H9 (cell line): ENCODE data around the gene ANKRD36. TPM values are rescaled to one million over a fixed set of nuclear protein-coding genes. Genes with fewer than 3 reads are reported as not detected.
"Not testable (repeated sequence)": the region's sequence is repeated elsewhere in the genome, so short reads cannot be mapped to it uniquely, and the experiment has no call there.

ENCODE experiments used
- DNase-seq: peaks from one replicate; pipeline ENCODE4 v3.0.0-alpha.2; 2017
- H2AFZ ChIP-seq: one replicate; pipeline ENCODE4 v1.6.1; 2013; ENCODE audit warnings: mild to moderate bottlenecking, low read length, control low read depth, moderate library complexity
- H2AK5ac ChIP-seq: 2 replicates; pipeline ENCODE4 v1.6.1; 2013; ENCODE audit warnings: low read length, control low read depth, mixed read lengths; ENCODE audit not compliant: insufficient read length
- H2BK120ac ChIP-seq: one replicate; pipeline ENCODE4 v1.6.1; 2013; ENCODE audit warnings: low read depth, mild to moderate bottlenecking, low read length, control low read depth, inconsistent platforms; ENCODE audit not compliant: poor library complexity, severe bottlenecking
- H2BK12ac ChIP-seq: 2 replicates; pipeline ENCODE4 v1.6.1; 2013; ENCODE audit warnings: low read length, control low read depth, mixed read lengths, low read depth; ENCODE audit not compliant: insufficient read length
- H2BK15ac ChIP-seq: 2 replicates; pipeline ENCODE4 v1.6.1; 2013; ENCODE audit warnings: low read depth, low read length, control low read depth
- H2BK20ac ChIP-seq: one replicate; pipeline ENCODE4 v1.6.1; 2013; ENCODE audit warnings: low read depth, mild to moderate bottlenecking, low read length, control low read depth, inconsistent platforms; ENCODE audit not compliant: poor library complexity, severe bottlenecking
- H2BK5ac ChIP-seq: 2 replicates; pipeline ENCODE4 v1.6.1; 2013; ENCODE audit warnings: low read length, control low read depth, mixed read lengths; ENCODE audit not compliant: insufficient read length
- H3K14ac ChIP-seq: 2 replicates; pipeline ENCODE4 v1.6.1; 2013; ENCODE audit warnings: low read length, control low read depth; ENCODE audit not compliant: insufficient read depth
- H3K18ac ChIP-seq: 2 replicates; pipeline ENCODE4 v1.6.1; 2013; ENCODE audit warnings: low read depth, mild to moderate bottlenecking, mixed read lengths, low read length, control low read depth; ENCODE audit not compliant: insufficient read length
- H3K23ac ChIP-seq: 2 replicates; pipeline ENCODE4 v1.6.1; 2013; ENCODE audit warnings: low read length, control low read depth, mixed read lengths, low read depth; ENCODE audit not compliant: insufficient read length
- H3K23me2 ChIP-seq: 2 replicates; pipeline ENCODE4 v1.6.1; 2013; ENCODE audit warnings: low read depth, mild to moderate bottlenecking, mixed read lengths, low read length, control low read depth; ENCODE audit not compliant: insufficient read length, poor library complexity, severe bottlenecking
- H3K27ac ChIP-seq: 2 replicates; pipeline ENCODE4 v1.5.1; 2013; ENCODE audit warnings: low read length, control low read depth, mixed read lengths, low read depth; ENCODE audit not compliant: insufficient read length
- H3K27me3 ChIP-seq: 2 replicates; pipeline ENCODE4 v1.6.1; 2013; ENCODE audit warnings: low read length, control low read depth, inconsistent platforms; ENCODE audit not compliant: insufficient read depth
- H3K4ac ChIP-seq: 2 replicates; pipeline ENCODE4 v1.6.1; 2013; ENCODE audit warnings: low read depth, mild to moderate bottlenecking, control low read depth, inconsistent platforms, low read length, moderate library complexity
- H3K4me1 ChIP-seq: 2 replicates; pipeline ENCODE4 v1.6.1; 2013; ENCODE audit warnings: low read length, control low read depth, inconsistent platforms; ENCODE audit not compliant: insufficient read depth
- H3K4me2 ChIP-seq: 2 replicates; pipeline ENCODE4 v1.6.1; 2013; ENCODE audit warnings: low read length, control low read depth, mixed read lengths; ENCODE audit not compliant: insufficient read length, insufficient read depth
- H3K56ac ChIP-seq: 2 replicates; pipeline ENCODE4 v1.6.1; 2013; ENCODE audit warnings: low read depth, mild to moderate bottlenecking, mixed read lengths, low read length, control low read depth; ENCODE audit not compliant: insufficient read length
- H3K79me1 ChIP-seq: 2 replicates; pipeline ENCODE4 v1.6.1; 2013; ENCODE audit warnings: low read depth, mild to moderate bottlenecking, moderate library complexity, low read length, control low read depth, inconsistent platforms; ENCODE audit not compliant: insufficient read depth, poor library complexity, severe bottlenecking
- H3K79me2 ChIP-seq: 2 replicates; pipeline ENCODE4 v1.6.1; 2013; ENCODE audit warnings: low read length, control low read depth, inconsistent platforms; ENCODE audit not compliant: insufficient read depth
- H3K9ac ChIP-seq: 2 replicates; pipeline ENCODE4 v1.6.1; 2013; ENCODE audit warnings: low read length, control low read depth, mixed read lengths; ENCODE audit not compliant: insufficient read length; ENCODE audit errors: extremely low read depth
- H3K9me3 ChIP-seq: one replicate; pipeline ENCODE4 v1.6.1; 2013; ENCODE audit warnings: low read depth, low read length, inconsistent platforms; ENCODE audit not compliant: control insufficient read depth
- H3T11ph ChIP-seq: one replicate; pipeline ENCODE4 v1.6.1; 2013; ENCODE audit warnings: mild to moderate bottlenecking, low read length, control low read depth, inconsistent platforms
- H4K20me1 ChIP-seq: one replicate; pipeline ENCODE4 v1.6.1; 2013; ENCODE audit not compliant: control insufficient read depth, insufficient read length, insufficient read depth
- H4K5ac ChIP-seq: 2 replicates; pipeline ENCODE4 v1.6.1; 2013; ENCODE audit warnings: low read depth, mild to moderate bottlenecking, mixed read lengths, low read length, control low read depth; ENCODE audit not compliant: insufficient read length
- H4K8ac ChIP-seq: replicated peaks from 2 replicates; pipeline ENCODE4 v1.6.1; 2013; ENCODE audit warnings: low read length, control low read depth, mixed read lengths, low read depth; ENCODE audit not compliant: insufficient read length
- H4K91ac ChIP-seq: 2 replicates; pipeline ENCODE4 v1.6.1; 2013; ENCODE audit warnings: low read depth, mild to moderate bottlenecking, moderate library complexity, mixed read lengths, low read length, control low read depth; ENCODE audit not compliant: insufficient read length
- H3K27ac Mint-ChIP-seq, 3 experiments: 2 replicates in 2 of 3; 3 replicates in 1 of 3; pipeline ENCODE4 v1.8.0; 2020 to 2021; ENCODE audit warnings: mixed read lengths in 3 of 3, mild to moderate bottlenecking in 1 of 3, moderate library complexity in 1 of 3
- H3K27me3 Mint-ChIP-seq: 2 replicates; pipeline ENCODE4 v1.8.0; 2021; ENCODE audit warnings: low read depth, mild to moderate bottlenecking, moderate library complexity, mixed read lengths
- H3K36me3 Mint-ChIP-seq, 3 experiments: 2 replicates in 2 of 3; 3 replicates in 1 of 3; pipeline ENCODE4 v1.8.0; 2020 to 2021; ENCODE audit warnings: low read depth in 3 of 3, mixed read lengths in 3 of 3; ENCODE audit not compliant: insufficient read depth in 1 of 3
- H3K4me1 Mint-ChIP-seq, 2 experiments: 2 replicates each; pipeline ENCODE4 v1.8.0; 2020; ENCODE audit warnings: mixed read lengths in 2 of 2
- H3K4me3 Mint-ChIP-seq, 2 experiments: 2 replicates in 1 of 2; 3 replicates in 1 of 2; pipeline ENCODE4 v1.8.0; 2020 to 2021; ENCODE audit warnings: mild to moderate bottlenecking in 2 of 2, mixed read lengths in 2 of 2, moderate library complexity in 1 of 2
- H3K9me3 Mint-ChIP-seq, 2 experiments: 2 replicates in 1 of 2; 3 replicates in 1 of 2; pipeline ENCODE4 v1.8.0; 2020; ENCODE audit warnings: mild to moderate bottlenecking in 2 of 2, mixed read lengths in 2 of 2, moderate library complexity in 1 of 2
- WGBS: extraction: QIAGEN DNeasy Blood & Tissue Kit; methylation state at CpG from one replicate; pipeline ENCODE4 v1.1.7; 2013; ENCODE audit warnings: missing lambda C conversion rate, low lambda C conversion rate, mixed read lengths; ENCODE audit not compliant: insufficient read length; ENCODE audit errors: extremely low coverage; 5-methylcytosine and 5-hydroxymethylcytosine counted together
- total RNA-seq: library from RNA; stranded (reverse); gene quantifications from 2 replicates; pipeline ENCODE4 v1.2.1, GENCODE V29; 2021

Gene ANKRD36
- total RNA-seq, 1 experiment from 2014 or later: 9.8 TPM

DNA sequence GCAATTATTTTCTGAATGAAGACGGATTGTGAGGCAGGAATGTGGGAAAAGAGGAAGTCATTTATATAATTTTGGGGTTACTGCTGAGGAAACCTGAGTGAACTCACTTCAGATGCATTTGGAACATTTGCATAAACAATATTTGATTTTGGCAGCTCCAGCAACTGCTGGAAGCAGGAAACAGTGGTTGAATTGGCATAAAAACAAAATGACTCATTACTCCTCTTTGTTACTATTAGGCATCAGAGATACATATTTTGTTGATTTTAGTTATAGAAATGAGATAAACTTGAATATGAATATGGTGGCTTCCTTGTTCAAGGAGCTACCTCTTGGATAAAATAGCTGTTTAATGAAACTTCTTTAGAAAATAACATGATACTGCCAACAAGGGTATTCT, 82.4 kb downstream of the ANKRD36 start:
- H3K27me3 Mint-ChIP-seq, H3K4me2 ChIP-seq, H4K8ac ChIP-seq, H2BK20ac ChIP-seq, H4K91ac ChIP-seq, H3K4me3 Mint-ChIP-seq, H3K79me1 ChIP-seq, H3K4ac ChIP-seq, H3K79me2 ChIP-seq, H3K27me3 ChIP-seq, H2BK12ac ChIP-seq, H3K9ac ChIP-seq, H3K23ac ChIP-seq, H2AK5ac ChIP-seq, DNase-seq, H3K23me2 ChIP-seq, H3K27ac Mint-ChIP-seq, H3K27ac ChIP-seq, H3K9me3 ChIP-seq, H3K14ac ChIP-seq, H3K56ac ChIP-seq, H3T11ph ChIP-seq, H2BK5ac ChIP-seq, H3K9me3 Mint-ChIP-seq, H3K4me1 Mint-ChIP-seq, H3K4me1 ChIP-seq, H3K18ac ChIP-seq, H2BK15ac ChIP-seq, H2BK120ac ChIP-seq, H2AFZ ChIP-seq, H4K5ac ChIP-seq, H4K20me1 ChIP-seq: not testable (repeated sequence)
- peaks cover 2 to 22% (median 13%) of the 10 kb centered on the region in 3 experiments; a peak in 5 of 7 replicates for H3K36me3 Mint-ChIP-seq
- WGBS: no CpG with 5 or more reads among the region's 1 CpG

DNA sequence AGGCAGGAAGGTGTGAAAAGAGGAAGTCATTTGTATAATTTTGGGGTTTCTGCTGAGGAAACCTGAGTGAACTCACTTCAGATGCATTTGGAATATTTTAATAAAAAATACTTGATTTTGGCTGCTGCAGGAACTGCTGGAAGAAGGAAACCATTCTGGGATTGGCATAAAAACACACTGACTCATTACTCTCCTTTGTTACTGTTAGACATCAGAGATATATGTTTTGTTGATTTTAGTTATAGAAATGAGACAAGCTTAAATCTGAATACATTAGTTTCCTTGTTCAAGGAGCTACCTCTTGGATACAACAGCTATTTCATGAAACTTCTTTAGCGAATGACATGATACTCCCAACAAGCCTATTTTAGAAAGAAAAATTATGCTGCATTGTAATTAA, 84.3 kb downstream of the ANKRD36 start:
- H2BK20ac ChIP-seq, H2BK15ac ChIP-seq, H3K9me3 ChIP-seq, H3K27me3 Mint-ChIP-seq, H2BK120ac ChIP-seq, DNase-seq, H3K4ac ChIP-seq, H4K5ac ChIP-seq, H2AK5ac ChIP-seq, H3K9ac ChIP-seq, H3K4me1 Mint-ChIP-seq, H3K79me2 ChIP-seq, H3K18ac ChIP-seq, H3K27ac Mint-ChIP-seq, H3K14ac ChIP-seq, H3K79me1 ChIP-seq, H3K4me1 ChIP-seq, H3K4me2 ChIP-seq, H3K27me3 ChIP-seq, H3K27ac ChIP-seq, H4K91ac ChIP-seq, H2AFZ ChIP-seq, H3K23me2 ChIP-seq, H4K20me1 ChIP-seq, H4K8ac ChIP-seq, H3K23ac ChIP-seq, H3K56ac ChIP-seq, H3K9me3 Mint-ChIP-seq, H2BK5ac ChIP-seq, H3T11ph ChIP-seq, H2BK12ac ChIP-seq, H3K4me3 Mint-ChIP-seq: not testable (repeated sequence)
- no CpG with 5 or more reads among the region's 1 CpG for WGBS
- peaks cover 0 to 17% (median 7%) of the 10 kb centered on the region in 3 experiments; a peak in 5 of 7 replicates for H3K36me3 Mint-ChIP-seq
